OCI-LY3 (cell line): ENCODE measurements around the gene SMTNL2.

ENCODE experiments used
- CTCF ChIP-seq: fragments of 200-600, 300-600 bp; sonication (generic); IDR thresholded peaks from 2 replicates; pipeline ENCODE4 v1.5.1; 2014; ENCODE audit warnings: antibody characterized with exemption, low read length, low read depth
- EZH2phosphoT487 ChIP-seq: fragments of 200-600 bp; shearing (Covaris generic); IDR thresholded peaks from 2 replicates; pipeline ENCODE4 v1.6.1; 2018; ENCODE audit warnings: antibody characterized with exemption, mixed run types, low read depth

GRCh38 chr17:4553669-4554068 is 30.7 kb upstream of the SMTNL2 start:
- no peak for TF ChIP-seq CTCF
- TF ChIP-seq EZH2phosphoT487: no peak
